ENCODE results near the gene FNDC3A. TPM values are rescaled to one million over a fixed set of nuclear protein-coding genes. Genes with fewer than 3 reads are reported as not detected.

FNDC3A gene
- total and polyA plus RNA-seq, 2 experiments from 2014 or later, result 21.9 to 73.5 TPM

DNA sequence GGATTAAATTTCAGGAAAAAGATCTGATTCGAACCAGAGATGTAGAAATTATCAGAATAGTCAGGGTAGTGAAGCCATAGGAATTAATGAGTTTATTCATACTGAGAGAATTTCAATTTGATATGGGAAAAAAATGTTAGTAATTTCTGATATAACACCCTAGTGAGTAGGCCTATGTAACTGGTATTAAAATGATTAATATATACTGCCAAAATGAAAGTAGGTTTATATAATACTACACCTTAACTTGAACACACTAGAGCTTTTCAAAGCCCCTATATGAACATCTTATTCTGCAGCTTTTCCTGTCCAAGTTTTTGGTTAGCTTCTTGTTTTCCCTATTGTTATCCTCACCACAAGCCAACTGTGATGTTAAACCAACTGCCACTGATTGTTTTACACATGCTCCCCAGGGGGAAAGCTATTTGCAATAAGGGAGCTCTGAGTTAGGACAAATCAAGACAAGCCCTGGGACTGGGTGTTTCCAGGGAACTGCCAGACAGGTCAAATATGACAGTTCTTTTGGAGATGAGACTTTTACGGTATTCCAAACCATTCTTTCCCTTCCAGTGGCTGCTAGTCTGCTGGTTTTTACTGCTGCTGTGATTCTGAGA, 45.3 kb downstream of the FNDC3A start:
- 90% methylated on average over 2 of the region's 2 CpGs for WGBS (ENCODE audit: low lambda C conversion rate, missing lambda C conversion rate)
- peaks cover 3% of the 10 kb centered on the region for H3K9me3 ChIP-seq (ENCODE audit: low read depth)
- TF ChIP-seq EZH2phosphoT487 (IDR thresholded peaks at IDR 0.05; ENCODE audit: low read depth, severe bottlenecking, unreplicated experiment) (no peak), EZH2 (IDR thresholded peaks at IDR 0.05; ENCODE audit: borderline replicate concordance) (no peak)
- TF ChIP-seq, protein P1, sequence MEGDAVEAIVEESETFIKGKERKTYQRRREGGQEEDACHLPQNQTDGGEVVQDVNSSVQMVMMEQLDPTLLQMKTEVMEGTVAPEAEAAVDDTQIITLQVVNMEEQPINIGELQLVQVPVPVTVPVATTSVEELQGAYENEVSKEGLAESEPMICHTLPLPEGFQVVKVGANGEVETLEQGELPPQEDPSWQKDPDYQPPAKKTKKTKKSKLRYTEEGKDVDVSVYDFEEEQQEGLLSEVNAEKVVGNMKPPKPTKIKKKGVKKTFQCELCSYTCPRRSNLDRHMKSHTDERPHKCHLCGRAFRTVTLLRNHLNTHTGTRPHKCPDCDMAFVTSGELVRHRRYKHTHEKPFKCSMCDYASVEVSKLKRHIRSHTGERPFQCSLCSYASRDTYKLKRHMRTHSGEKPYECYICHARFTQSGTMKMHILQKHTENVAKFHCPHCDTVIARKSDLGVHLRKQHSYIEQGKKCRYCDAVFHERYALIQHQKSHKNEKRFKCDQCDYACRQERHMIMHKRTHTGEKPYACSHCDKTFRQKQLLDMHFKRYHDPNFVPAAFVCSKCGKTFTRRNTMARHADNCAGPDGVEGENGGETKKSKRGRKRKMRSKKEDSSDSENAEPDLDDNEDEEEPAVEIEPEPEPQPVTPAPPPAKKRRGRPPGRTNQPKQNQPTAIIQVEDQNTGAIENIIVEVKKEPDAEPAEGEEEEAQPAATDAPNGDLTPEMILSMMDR (IDR thresholded peaks at IDR 0.05; ENCODE audit: poor library complexity), result no peak
- H3K36me3 ChIP-seq (replicated peaks; ENCODE audit: insufficient read depth, low read depth), result no peaks in the 10 kb centered on the region
- no peak overlapping the region for H2AFZ ChIP-seq
- H3K79me2 ChIP-seq, result peaks cover 8% of the 10 kb centered on the region
- no peak for DNase-seq (ENCODE audit: low spot score)
- no peak overlapping the region for H3K27ac ChIP-seq
- no peaks in the 10 kb centered on the region for H4K20me1 ChIP-seq (ENCODE audit: insufficient read depth, poor library complexity, severe bottlenecking)
- H3K4me1 ChIP-seq (ENCODE audit: insufficient read depth), result no peaks in the 10 kb centered on the region
- H3K4me2 ChIP-seq, result no peak overlapping the region
- H3K27me3 ChIP-seq, result no peaks in the 10 kb centered on the region
- H3K9me2 ChIP-seq (replicated peaks; ENCODE audit: insufficient read depth), result no peaks in the 10 kb centered on the region
- H3K4me3 ChIP-seq, result no peak overlapping the region

DNA sequence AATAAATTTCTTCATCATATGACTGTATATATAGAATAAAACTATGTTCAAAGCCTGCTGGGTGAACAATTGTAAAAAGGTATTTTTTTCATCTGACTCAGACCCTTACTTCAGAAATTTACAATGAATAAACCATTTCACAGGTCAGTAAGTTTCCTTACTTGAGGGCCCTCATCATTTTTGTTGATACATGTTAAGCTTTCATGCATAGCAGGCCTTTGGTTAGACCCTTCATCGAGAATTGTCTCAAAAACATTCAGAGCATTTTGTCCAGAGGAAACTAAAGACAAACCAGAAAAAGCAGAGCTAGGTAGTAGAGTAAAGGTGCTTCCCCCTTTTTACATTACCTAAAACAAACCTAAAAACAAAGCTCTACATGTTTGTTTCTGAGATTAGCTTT, 46.2 kb downstream of the FNDC3A start:
- Histone ChIP-seq H4K20me1 (ENCODE audit: insufficient read depth, poor library complexity, severe bottlenecking) (no peaks in the 10 kb centered on the region), H3K9me2 (replicated peaks; ENCODE audit: insufficient read depth) (no peaks in the 10 kb centered on the region), H3K9me3 (ENCODE audit: low read depth) (peaks cover 3% of the 10 kb centered on the region), H3K4me2 (no peak overlapping the region), H3K4me3 (no peak overlapping the region), H3K27me3 (no peaks in the 10 kb centered on the region), H3K4me1 (ENCODE audit: insufficient read depth) (no peaks in the 10 kb centered on the region), H3K36me3 (replicated peaks; ENCODE audit: insufficient read depth, low read depth) (no peaks in the 10 kb centered on the region), H2AFZ (no peak overlapping the region), H3K27ac (no peak overlapping the region), H3K79me2 (peaks cover 8% of the 10 kb centered on the region)
- DNase-seq (ENCODE audit: low spot score), result no peak
- WGBS (ENCODE audit: low lambda C conversion rate, missing lambda C conversion rate), result 93% methylated on average over 1 of the region's 1 CpG
- TF ChIP-seq, protein P1 (IDR thresholded peaks at IDR 0.05; ENCODE audit: poor library complexity), result no peak
- TF ChIP-seq EZH2phosphoT487 (IDR thresholded peaks at IDR 0.05; ENCODE audit: low read depth, severe bottlenecking, unreplicated experiment) (no peak), EZH2 (IDR thresholded peaks at IDR 0.05; ENCODE audit: borderline replicate concordance) (no peak)

DNA sequence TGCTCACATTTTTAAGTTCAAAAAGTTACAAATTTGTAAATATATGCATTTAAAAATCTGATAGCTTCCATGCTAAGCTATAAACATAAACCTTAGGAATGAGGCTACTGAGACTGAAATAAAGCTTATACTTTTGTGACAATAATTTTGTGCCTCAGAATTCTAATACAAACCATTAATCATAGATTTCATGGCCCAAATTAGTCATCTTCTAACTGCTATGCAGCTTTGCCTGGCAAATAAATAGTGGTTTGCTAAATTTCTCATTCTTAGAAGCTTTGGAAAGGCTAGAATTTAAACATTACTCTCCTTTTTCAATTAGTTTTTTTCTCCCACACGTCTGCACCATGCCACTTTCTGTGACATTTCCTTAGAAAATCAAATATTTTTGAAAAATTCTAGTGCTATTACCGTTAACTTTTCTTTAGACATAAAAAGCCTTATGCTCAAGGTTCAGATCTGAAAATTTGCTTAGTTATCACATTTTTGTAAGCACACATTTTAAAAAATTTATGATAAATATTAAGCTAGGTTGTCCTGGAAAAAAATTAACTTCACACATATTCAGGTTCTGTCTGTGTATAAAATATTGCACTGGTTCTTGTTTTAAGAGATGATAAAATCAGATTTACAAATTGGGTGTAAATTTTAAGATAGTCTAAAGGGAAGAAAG, 46.9 kb downstream of the FNDC3A start:
- Histone ChIP-seq H3K4me3 (no peak overlapping the region), H3K4me1 (ENCODE audit: insufficient read depth) (no peaks in the 10 kb centered on the region), H3K4me2 (no peak overlapping the region), H3K9me3 (ENCODE audit: low read depth) (peaks cover 3% of the 10 kb centered on the region), H3K27me3 (no peaks in the 10 kb centered on the region), H4K20me1 (ENCODE audit: insufficient read depth, poor library complexity, severe bottlenecking) (no peaks in the 10 kb centered on the region), H3K9me2 (replicated peaks; ENCODE audit: insufficient read depth) (no peaks in the 10 kb centered on the region), H3K79me2 (peaks cover 8% of the 10 kb centered on the region), H3K27ac (no peak overlapping the region), H3K36me3 (replicated peaks; ENCODE audit: insufficient read depth, low read depth) (no peaks in the 10 kb centered on the region), H2AFZ (no peak overlapping the region)
- 93% methylated on average over 2 of the region's 2 CpGs for WGBS (ENCODE audit: low lambda C conversion rate, missing lambda C conversion rate)
- TF ChIP-seq EZH2phosphoT487 (IDR thresholded peaks at IDR 0.05; ENCODE audit: low read depth, severe bottlenecking, unreplicated experiment) (no peak), EZH2 (IDR thresholded peaks at IDR 0.05; ENCODE audit: borderline replicate concordance) (no peak)
- TF ChIP-seq, protein P1 (IDR thresholded peaks at IDR 0.05; ENCODE audit: poor library complexity), result no peak
- DNase-seq (ENCODE audit: low spot score), result no peak

Data from hepatocyte (in vitro differentiated cells).